CD4-positive, alpha-beta T cell treated with Interleukin-10 for 1 hour (primary cell): ENCODE measurements around the gene ACKR4.

Experiments
- DNase-seq: peaks from one replicate; pipeline ENCODE4 v3.0.0-alpha.2; 2020

The ACKR4 gene

GRCh38 chr3:132643366-132643765 is 46.3 kb downstream of the ACKR4 start:
- DNase-seq = no peak

- no peak for DNase-seq
Measured at GRCh38 chr3:132645058-132645457, 48.0 kb downstream of the ACKR4 start.

- DNase-seq = no peak
Measured at GRCh38 chr3:132650153-132650552, 53.1 kb downstream of the ACKR4 start.
